ENCODE results near the gene ARFGAP2.
"Not testable (repeated sequence)": the region's sequence is repeated elsewhere in the genome, so short reads cannot be mapped to it uniquely, and the experiment has no call there.

DNA sequence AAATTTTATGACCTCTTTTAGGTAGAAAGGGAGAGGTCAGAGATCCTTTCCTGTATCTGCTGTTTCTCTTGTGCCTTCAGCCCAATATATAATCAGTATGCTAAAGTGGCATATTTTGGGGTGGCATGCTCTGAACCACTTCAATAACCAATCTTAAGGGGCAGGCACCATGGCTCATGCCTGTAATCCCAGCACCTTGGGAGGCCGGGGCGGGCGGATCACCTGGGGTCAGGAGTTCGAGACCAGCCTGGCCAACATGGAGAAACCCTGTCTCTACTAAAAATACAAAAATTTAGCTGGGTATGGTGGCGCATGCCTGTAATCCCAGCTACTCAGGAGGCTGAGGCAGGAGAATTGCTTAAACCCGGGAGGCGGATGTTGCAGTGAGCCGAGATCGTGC, 21.5 kb upstream of the ARFGAP2 start:
- TF ChIP-seq, protein P1, sequence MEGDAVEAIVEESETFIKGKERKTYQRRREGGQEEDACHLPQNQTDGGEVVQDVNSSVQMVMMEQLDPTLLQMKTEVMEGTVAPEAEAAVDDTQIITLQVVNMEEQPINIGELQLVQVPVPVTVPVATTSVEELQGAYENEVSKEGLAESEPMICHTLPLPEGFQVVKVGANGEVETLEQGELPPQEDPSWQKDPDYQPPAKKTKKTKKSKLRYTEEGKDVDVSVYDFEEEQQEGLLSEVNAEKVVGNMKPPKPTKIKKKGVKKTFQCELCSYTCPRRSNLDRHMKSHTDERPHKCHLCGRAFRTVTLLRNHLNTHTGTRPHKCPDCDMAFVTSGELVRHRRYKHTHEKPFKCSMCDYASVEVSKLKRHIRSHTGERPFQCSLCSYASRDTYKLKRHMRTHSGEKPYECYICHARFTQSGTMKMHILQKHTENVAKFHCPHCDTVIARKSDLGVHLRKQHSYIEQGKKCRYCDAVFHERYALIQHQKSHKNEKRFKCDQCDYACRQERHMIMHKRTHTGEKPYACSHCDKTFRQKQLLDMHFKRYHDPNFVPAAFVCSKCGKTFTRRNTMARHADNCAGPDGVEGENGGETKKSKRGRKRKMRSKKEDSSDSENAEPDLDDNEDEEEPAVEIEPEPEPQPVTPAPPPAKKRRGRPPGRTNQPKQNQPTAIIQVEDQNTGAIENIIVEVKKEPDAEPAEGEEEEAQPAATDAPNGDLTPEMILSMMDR (conservative IDR thresholded peaks at IDR 0.05): not testable (repeated sequence)
- TF ChIP-seq EZH2 (IDR thresholded peaks at IDR 0.05; ENCODE audit: low read depth): not testable (repeated sequence)
